HG03575 (cell line): ENCODE measurements around the gene SULT4A1.
"Not testable (repeated sequence)": the region's sequence is repeated elsewhere in the genome, so short reads cannot be mapped to it uniquely, and the experiment has no call there.

Experiments used
- ATAC-seq: cut with Tn5 transposase; IDR thresholded peaks from one replicate; pipeline ENCODE4 v1.9.1; 2021; ENCODE audit not compliant: unreplicated experiment, insufficient number of reproducible peaks, low FRiP score; ENCODE audit errors: extremely low read depth

The SULT4A1 gene

DNA sequence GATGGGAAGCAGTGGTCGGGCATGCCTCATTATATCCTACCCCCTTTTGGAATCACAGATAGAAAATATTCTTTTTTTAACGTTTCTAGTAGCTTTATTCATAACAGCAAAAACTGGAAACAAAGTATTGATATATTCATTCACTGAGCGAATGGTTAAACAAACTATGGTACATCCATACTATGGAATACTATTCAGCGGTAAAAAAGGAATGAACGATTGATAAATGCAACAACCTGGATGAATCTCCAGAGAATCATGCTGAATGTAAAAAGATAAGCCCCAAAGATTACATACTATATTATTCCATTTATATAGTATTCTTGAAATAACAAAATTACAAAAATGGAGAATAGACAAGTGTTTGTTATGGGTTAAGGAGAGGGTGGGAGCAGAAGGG is 7.5 kb upstream of the SULT4A1 start:
- no peak for ATAC-seq

DNA sequence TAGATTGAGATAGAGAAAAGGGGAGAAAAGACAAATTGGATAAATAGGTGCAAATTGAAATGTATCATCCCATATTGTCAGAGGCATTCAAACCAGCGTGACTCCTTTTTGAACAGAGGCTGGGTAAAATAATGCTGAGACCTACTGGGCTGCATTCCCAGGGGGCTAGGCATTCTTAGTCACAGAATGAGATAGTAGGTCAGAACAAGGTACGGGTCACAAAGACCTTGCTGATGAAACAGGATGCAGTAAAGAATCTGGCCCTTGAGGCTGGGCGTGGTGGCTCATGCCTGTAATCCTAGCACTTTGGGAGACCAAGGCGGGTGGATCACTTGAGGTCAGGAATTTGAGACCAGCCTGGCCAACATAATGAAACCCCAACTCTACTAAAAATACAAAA is 6.7 kb upstream of the SULT4A1 start:
- ATAC-seq, result not testable (repeated sequence)

DNA sequence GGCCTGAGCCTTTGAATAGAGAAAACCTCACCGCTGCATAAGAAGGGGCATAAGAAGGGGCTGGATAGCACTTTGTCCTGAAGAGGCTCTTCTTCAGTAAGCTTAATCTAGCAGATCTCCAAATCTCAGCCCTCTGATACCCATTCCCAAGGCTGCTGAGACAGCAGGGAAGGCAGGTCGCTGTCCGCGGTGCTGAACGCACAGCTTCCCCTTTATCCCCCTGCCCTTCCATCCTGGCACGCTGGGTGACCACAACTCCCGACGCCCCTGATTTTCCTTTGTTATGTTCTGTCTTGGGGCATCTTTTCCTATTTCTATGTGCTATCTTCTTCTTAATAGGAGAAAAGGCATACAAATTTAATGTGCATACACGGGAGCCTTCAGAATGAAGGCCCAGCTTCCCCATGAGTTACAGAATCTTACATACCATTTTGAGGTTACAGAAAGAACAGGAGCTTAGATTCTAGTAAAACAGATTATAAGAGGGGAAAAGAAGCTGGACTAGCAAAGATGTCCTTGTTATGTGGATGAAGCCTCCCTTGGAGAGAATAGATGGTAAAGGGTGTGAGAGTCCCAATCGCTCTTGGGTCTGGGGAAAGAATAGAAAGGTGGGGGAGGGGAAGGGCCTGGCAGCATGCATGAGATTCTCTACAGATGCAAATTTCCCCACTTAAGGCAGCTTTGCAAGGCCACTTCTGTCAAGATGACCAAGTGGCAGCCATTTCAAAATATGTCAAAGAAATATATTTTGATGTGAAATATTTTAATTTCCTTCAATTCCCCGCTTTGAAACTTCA is 5.7 kb upstream of the SULT4A1 start:
- ATAC-seq, result no peak

DNA sequence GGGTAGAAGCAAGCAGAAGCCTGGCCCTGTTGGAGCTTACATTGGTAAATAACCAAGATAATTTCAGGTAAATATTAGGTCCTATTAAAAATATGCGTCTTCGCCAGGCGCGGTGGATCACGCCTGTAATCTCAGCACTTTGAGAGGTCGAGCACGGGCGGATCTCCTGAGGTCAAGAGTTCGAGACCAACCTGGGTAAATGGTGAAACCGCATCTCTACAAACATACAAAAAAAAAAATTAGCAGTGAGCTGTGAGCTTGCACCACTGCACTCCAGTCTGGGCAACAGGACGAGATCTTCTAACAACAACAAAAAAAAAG is 529 bp upstream of the SULT4A1 start:
- ATAC-seq, result no peak

DNA sequence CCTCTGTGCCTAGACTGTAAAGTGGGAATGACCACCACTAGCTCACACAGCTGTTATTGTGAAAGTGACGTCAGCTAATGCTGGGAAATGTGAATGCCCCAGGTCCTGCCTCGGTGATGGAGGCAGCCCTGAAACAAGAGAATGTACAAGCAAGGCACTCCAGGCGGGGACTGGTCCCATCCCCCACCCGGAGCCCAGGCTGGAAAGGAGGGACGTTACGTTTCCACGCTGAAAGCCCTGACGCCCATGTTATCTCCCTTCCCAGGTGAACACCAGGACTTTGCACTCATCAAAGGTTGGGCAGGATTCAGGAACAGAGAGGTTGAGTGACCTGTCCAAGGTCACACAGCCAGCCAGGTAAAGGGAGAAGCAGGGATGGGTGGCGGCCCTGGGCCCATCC is 784 bp downstream of the SULT4A1 start:
- ATAC-seq, result no peak

DNA sequence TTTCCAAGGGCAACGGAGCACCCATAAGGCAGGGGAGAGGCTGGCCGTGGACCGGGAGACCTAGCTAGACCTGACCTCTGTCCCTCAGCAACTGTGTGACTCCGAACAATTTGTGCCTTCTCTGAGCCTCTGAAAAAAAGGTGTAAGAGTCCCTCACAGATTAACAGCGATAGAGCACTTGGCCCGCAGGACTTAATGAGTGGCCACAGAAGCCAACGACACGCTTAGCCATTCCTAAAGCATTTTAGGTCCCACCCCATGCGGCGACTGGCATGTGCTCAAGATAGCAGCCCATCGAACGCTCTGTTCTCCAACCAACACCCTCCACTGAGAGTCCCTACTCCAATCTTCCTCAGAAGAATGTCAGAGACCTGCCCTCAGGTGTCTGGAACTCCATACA is 1.5 kb downstream of the SULT4A1 start:
- no peak for ATAC-seq

DNA sequence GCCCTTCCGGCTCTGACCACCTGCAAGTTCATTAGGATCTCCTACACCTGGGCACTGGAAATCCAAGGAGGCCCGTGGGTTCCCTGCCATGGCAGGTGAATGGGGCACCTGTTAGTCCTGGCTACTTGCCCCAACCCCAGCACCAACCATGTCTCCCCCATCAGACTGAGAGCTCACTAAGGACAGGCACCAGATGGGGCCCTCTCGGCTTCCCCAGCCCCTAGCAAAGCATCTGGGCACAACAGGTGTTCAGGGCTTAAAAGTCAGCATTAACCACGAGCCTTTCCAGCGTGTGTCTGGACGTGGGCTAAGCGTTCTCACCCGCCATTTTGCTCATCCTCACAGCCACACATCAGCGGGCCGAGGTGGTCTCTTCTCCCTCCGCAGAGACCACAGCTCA is 2.2 kb downstream of the SULT4A1 start:
- ATAC-seq, result no peak

DNA sequence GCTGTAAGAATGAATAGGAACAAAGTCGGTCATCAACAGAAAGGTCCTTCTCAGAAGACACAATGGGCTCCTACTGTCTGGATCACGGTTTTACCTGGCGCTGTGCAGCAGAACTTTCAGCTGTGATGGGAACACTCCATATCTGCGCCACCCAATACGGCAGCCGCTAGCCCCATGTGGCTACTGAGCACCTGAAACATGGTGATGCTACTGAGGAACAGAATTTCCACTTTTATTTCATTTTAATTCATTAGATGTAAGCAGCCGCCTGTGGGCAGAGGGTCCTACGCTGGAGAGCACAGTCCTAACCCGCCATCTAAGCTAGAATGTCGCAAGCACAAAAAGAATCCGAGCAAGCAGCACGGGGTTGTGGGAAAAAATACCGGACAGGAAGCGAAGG is 2.7 kb downstream of the SULT4A1 start:
- ATAC-seq, result no peak

DNA sequence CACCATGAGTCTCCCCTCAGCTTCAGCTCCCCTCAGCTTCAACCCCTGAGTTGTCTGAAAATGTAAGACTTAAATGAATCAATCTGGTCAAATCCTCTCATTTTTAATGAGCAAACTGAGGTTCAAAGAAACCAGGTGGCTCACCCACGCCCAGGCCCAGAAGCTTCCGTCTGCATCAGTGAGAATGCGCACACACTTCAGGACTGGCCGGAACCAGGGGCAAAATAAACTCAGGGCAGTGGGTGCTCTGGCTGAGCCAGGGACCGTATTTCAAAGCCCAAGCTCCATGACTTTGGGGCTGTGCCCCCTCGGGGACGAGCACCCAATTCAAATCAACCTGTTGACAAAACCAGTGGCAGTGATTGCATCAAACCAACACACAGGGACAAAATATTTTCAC is 3.1 kb downstream of the SULT4A1 start:
- ATAC-seq, result no peak

DNA sequence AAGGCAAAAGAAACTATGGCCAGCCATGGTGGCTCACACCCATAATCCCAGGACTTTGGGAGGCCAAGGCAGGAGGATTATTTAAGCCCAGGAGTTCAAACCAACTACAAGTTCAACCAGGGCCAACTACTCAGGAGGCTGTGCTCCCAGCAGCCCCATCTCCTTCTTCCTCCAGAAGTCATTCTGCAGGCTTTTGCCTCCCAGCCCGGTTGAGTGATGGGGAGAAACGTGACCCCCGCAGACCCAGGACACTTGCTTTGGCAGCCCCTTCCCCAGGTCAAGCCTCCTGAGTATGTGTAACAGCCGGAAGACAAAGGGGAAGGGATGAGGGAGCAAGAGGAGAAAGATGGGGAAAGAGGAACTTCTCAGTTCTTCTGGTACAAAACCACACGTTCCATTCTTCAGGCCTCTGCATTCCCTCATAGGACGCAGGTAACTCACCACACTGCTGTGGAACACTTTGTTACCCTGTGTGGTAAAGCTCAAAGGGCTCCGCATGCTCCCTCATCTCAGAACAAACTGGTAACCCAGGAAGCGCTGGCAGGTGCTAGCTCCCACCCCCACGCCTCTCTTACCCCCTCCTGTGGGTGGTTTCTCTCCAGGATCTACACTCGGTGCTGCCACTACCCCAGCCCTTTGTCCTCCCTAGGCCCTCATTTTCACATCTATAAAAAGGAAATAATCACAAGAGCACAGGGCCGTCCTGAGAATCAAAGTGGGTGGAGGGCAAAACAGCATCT is 4.0 kb downstream of the SULT4A1 start:
- no peak for ATAC-seq

DNA sequence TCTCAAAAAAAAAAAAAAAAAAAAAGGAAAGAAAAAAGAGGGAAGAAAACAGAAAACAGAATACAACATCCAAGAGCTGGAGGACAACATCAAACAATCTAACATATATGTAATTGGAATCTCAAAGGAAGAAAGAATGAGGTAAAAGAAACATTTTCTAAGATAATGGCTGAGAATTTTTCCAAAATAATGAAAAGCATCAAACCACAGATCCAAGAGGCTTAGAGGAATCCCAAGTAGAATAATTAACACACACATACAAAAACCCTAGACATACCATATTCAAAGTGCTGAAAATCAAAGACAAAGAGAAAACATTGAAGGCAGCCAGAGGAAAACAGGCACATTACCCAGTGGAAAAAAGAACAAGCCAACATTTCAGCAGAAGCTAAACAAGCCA is 4.9 kb downstream of the SULT4A1 start:
- ATAC-seq, result no peak

DNA sequence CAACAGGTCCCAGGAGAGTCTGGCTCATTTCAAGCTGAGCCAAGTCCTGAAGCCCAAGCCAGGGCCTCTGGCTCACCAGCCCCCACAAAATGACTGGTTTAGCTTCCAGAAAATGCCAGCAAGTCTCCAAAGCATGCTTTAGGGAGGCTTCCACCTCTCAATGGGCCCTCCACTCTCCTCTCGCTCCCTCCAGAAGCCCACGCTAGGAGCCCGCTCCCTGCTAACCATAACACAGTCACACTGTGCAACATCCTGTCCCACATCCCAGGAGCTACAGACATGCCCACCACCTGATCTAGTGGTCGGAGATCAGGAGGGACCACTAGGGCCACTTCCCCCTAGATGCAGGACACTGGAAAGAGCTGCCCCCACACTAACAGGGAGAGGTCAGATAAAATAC is 6.9 kb downstream of the SULT4A1 start:
- ATAC-seq, result no peak

DNA sequence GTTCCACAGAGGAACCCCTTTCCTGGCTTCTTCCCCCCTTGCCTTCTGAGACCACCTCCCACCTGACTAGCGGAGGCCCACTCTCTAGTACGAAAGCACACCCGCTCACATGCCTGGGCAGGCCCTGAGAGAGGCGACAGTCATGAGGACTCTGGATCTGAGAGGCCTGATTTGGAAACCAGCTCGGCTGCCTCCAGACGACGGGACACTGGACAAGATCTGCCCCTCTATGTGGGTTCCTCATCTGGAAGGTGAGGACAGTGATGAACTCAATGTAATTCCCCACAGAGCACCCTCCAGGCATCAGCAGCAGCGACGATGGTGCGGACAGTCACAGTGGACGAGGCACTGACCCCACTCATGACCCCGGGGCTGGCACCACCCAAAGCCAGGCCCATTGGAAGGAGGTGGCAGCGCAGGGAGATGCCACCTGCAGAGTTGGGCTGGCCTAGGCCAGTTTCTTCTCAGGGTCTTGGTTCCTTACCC is 7.5 kb downstream of the SULT4A1 start:
- no peak for ATAC-seq

DNA sequence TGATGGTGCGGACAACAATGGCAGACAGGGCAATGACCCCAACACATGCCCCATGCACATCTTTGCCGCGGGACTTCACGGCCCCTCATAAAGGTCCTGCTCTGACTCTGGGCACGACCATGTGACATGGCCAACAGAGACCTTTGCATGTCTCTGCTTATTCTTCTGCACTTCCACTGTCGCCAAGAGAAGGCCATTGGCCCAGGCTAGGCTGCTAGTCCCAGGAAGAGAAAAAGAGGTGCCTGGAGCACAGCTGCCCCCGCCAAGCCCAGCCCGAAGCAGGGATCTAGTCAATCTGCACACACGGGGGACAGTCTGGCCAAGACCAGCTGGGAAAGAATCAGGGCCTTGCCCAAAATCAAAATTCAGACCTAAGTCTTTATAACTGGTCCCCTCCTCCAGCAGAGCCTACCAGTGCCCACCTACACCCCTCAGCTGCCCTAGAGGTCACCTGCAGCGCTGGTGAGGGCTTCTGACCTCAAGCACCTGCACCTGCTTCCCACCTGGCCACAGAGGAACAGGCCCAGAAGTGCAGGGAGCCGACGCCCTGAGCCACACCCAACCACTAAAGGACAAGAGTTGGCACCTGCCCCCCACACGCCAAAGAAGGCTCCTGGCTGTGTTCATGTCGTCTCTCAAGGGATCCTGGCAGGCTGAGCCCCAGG is 8.1 kb downstream of the SULT4A1 start:
- ATAC-seq, result no peak

DNA sequence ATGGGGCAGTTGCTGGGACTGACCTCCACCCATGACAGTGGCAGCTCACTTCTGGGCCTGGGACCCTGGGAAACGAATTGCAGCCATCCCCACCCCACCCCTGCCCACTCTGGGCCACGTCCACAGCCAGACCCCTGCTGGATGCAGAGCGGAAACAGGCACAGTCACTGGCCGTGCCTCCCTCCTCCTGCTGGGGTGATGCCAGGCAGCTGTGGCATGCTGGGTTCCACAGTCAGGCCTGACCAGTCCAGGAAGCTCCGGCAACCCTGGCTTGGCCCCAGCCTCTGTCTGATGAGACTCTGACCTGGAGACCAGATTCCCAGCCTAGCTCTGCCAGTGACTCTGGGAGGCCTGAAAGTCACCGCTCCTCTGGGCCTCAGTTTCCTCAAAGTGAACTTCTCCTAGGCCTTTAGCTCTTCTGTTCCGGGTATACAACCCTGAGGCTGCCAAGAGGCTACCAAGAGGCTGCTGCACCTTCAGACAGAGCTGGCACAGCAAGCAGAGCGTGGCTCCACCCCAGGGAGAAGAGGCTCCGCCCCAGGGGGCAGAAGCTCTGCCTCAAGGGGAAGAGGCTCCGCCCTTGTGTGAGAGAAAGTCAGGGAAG is 8.9 kb downstream of the SULT4A1 start:
- no peak for ATAC-seq

DNA sequence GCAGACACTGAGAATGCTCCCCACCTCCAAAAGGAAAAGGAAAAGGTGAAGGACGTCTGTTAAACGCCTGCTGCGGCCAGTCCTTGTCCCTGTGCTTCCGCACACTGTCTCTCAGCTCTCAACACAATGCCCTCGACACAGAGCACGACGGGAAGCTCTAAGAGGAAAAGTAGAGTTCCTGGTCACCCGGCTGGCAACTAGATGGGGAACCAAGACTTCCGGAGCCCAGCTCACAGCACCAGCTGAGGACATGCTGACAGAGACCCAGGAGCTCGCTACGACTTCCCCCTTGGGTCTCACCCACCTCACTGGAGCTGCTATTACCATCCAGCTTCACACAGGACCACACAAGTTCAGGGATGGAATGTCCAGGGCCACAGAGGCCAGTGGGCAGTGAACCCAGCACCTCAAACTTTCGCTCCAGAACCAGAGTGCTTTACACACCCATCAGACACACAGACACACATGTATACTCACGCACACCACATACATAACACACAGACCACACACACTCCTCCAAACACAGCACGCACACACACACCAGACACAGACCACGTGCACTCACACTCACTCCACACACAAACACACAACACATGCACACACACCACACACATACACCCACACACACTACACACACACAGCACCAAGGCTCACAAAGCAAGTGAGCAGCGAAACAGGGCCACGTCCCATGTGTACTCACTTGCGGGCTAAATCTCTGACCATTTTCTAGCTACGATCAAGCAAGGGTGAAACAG is 9.6 kb downstream of the SULT4A1 start:
- no peak for ATAC-seq

DNA sequence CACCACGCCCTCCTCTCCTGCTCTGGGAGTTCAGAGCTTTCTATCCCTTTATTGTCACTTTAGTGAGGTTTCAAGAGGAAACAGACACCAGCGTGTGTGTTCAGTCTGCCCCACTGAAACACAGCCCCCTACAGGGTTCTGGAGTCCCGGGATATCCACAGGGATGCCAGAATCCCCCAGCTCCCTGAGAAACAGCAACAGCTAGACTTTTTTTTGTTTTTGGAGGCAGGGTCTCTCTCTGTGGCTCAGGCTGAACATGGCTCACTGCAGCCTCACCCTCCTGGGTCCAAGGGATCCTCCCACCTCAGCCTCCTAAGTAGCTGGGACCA is 10.4 kb downstream of the SULT4A1 start:
- ATAC-seq, result no peak

DNA sequence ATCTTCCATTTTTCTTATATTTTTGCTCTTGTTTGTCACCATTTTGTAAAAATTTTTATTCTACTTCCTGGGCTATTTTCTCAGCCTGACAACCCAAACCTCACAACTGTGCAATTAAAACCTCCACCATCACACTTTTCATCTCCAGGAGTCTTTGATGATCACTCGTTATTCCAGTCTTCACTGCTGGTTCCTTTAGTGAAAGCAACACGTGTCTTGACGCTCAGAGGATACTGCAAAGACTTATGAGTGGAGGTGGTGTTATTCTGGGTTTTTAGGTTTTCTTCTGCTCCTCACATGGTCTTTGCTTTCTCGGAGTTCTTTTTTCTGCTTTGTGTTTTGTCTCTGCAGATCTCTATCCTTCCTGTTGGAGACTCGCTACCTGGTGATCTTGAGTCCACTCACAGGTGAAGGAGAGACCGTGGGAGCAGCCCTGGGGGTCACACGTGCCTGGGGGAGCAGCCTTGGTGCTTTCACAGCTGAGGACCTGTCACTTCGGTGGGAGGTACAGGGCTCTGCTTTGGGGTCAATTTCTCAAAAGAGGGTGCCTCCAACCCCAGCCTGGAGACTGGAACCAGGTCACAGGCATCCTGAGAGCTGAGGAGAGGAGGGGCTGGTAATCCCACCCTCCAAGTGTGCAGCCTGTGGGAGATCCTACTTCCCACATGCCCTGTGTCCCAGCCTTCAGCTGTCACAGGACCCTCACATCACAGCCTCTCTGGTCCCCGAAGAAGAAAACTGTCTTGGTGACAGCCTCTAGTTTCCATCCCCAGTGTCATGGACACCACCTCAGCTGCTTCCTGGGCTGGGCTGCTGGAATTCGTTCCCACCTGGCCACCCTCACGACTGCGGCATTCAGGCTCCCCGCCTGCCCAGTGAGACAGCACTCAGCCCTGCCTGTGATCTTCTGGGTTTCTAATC is 11.0 kb downstream of the SULT4A1 start:
- ATAC-seq, result no peak
